Left lobe of liver (tissue), 2 donors: ENCODE measurements around the gene SRCAP. TPM values are rescaled to one million over a fixed set of nuclear protein-coding genes. Genes with fewer than 3 reads are reported as not detected.

Source experiments
- ATAC-seq: fragments of 200-7000 bp; cut with Tn5 transposase; one replicate; pipeline ENCODE4 v1.9.1; 2020; ENCODE audit warnings: mild to moderate bottlenecking, moderate library complexity
- DNase-seq: peaks from one replicate; pipeline ENCODE4 v3.0.0-alpha.2; 2020; ENCODE audit warnings: low spot score
- total RNA-seq: library from RNA; stranded (reverse); gene quantifications from one replicate; pipeline ENCODE4 v1.2.1, GENCODE V29; 2021
- donor health status: DM: no; HTN: no; CAD: no; lungs with moderate emphysema.
- donor health status: DM: no; HTN: yes; CAD: no.

Gene SRCAP
- total RNA-seq, 1 donor from 2014 or later = 27.7 TPM

GRCh38 chr16:30769379-30770089 lies 70.6 kb downstream of the SRCAP start:
- ATAC-seq (no peak), DNase-seq (no peak)

GRCh38 chr16:30771726-30772125 lies 72.8 kb downstream of the SRCAP start:
- ATAC-seq = no peak
- no peak for DNase-seq

- ATAC-seq (no peak), DNase-seq (no peak)
Observed at GRCh38 chr16:30773826-30774225, 74.9 kb downstream of the SRCAP start.

GRCh38 chr16:30774367-30775130 lies 75.6 kb downstream of the SRCAP start:
- no peak for DNase-seq
- ATAC-seq = peak; percentile 14

- no peak for DNase-seq
- no peak for ATAC-seq
Observed at GRCh38 chr16:30775131-30775391, 76.1 kb downstream of the SRCAP start.

GRCh38 chr16:30775392-30776188 lies 76.6 kb downstream of the SRCAP start:
- DNase-seq (peak; percentile 87), ATAC-seq (peak; percentile 88)

- DNase-seq (no peak), ATAC-seq (no peak)
Observed at GRCh38 chr16:30777591-30778297, 78.8 kb downstream of the SRCAP start.

- ATAC-seq (no peak), DNase-seq (no peak)
Observed at GRCh38 chr16:30778549-30779244, 79.7 kb downstream of the SRCAP start.

- ATAC-seq (no peak), DNase-seq (no peak)
Observed at GRCh38 chr16:30779596-30779995, 80.6 kb downstream of the SRCAP start.

GRCh38 chr16:30780021-30780420 lies 81.0 kb downstream of the SRCAP start:
- ATAC-seq = no peak
- DNase-seq = no peak

GRCh38 chr16:30780549-30780948 lies 81.6 kb downstream of the SRCAP start:
- DNase-seq (no peak), ATAC-seq (no peak)

- DNase-seq (no peak), ATAC-seq (no peak)
Observed at GRCh38 chr16:30782486-30783279, 83.7 kb downstream of the SRCAP start.

GRCh38 chr16:30783280-30784109 lies 84.5 kb downstream of the SRCAP start:
- ATAC-seq = no peak
- no peak for DNase-seq

GRCh38 chr16:30784215-30784614 lies 85.2 kb downstream of the SRCAP start:
- DNase-seq = no peak

GRCh38 chr16:30785126-30786106 lies 86.4 kb downstream of the SRCAP start:
- DNase-seq = no peak
- no peak for ATAC-seq

More at GRCh38 chr16:30784215-30784614, 85.2 kb downstream of the SRCAP start:
- ATAC-seq = no peak

- ATAC-seq = peak; percentile 66
- DNase-seq = no peak
Observed at GRCh38 chr16:30786115-30786935, 87.4 kb downstream of the SRCAP start.
